GM21723 (cell line): ENCODE measurements around the gene REPS1.
"Not testable (repeated sequence)": the region's sequence is repeated elsewhere in the genome, so short reads cannot be mapped to it uniquely, and the experiment has no call there.

ENCODE experiments used
- ATAC-seq: cut with Tn5 transposase; IDR thresholded peaks from one replicate; pipeline ENCODE4 v1.9.1; 2021; ENCODE audit warnings: mild to moderate bottlenecking, moderate library complexity; ENCODE audit not compliant: unreplicated experiment

Gene REPS1, protein sequence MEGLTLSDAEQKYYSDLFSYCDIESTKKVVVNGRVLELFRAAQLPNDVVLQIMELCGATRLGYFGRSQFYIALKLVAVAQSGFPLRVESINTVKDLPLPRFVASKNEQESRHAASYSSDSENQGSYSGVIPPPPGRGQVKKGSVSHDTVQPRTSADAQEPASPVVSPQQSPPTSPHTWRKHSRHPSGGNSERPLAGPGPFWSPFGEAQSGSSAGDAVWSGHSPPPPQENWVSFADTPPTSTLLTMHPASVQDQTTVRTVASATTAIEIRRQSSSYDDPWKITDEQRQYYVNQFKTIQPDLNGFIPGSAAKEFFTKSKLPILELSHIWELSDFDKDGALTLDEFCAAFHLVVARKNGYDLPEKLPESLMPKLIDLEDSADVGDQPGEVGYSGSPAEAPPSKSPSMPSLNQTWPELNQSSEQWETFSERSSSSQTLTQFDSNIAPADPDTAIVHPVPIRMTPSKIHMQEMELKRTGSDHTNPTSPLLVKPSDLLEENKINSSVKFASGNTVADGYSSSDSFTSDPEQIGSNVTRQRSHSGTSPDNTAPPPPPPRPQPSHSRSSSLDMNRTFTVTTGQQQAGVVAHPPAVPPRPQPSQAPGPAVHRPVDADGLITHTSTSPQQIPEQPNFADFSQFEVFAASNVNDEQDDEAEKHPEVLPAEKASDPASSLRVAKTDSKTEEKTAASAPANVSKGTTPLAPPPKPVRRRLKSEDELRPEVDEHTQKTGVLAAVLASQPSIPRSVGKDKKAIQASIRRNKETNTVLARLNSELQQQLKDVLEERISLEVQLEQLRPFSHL

DNA sequence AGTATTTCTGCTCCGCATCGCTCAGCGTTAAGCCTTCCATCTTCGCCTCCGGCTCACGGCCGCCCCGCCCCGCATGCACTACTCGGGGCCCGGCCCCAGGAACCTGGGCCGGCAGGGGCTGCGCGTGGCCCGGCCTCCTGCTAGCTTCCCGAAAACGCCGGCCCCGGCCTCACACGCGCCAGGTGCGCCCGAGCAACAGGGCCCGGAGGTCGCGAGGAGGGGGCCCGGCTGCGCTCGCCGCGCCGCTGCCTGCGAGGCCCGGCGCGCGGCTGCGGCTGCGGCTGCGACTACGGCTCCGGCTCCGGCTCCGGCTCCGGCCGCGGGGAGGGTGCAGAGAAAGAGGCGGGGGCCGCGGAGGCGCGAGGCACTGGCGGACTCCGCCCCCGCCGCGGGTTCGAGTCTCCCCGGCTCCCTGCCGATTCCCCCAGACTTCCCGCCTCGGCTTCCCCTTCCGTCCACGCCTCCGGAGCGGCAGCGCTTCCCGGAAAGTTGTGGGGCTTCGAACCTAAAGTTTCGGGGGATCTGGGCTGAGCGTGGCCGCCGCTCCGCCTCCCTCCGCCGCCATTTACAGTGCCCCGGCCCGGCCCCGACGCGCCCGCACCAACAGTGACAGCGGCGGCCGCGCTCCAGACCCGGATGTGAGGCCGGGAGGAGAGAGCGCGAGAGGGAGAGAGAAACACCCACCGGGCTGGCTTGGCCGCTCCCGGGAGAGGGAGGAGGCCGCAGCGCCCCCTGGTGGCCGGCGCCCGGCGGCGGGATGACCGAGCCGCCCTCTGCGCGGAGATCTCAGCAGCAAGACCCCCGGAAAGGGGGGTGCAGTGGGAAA lies at the start of gene REPS1:
REPS1 (minus strand) TSS at position 611 of the 826 bp plus-strand sequence; CDS start at position 40, 571 bp downstream.
- ATAC-seq: peak; percentile 92

DNA sequence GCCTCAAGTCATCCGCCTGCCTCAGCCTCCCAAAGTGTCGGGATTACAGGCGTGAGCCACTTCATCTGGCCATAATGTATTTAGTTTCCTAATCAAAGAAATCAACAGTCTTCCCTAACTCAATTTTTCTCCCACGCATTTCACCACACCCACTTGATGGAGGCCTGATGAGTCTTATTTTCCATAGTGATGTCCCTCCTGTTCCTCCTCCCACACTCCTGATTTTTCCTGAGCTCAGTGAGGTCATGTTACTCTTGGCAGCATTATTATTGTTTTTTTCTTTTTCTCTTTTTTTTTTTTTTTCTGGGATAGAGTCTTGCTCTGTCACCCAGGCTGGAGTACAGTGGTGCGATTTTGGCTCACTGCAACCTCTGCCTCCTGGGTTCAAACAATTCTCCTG lies 49.4 kb upstream of the REPS1 start:
- ATAC-seq: no peak

DNA sequence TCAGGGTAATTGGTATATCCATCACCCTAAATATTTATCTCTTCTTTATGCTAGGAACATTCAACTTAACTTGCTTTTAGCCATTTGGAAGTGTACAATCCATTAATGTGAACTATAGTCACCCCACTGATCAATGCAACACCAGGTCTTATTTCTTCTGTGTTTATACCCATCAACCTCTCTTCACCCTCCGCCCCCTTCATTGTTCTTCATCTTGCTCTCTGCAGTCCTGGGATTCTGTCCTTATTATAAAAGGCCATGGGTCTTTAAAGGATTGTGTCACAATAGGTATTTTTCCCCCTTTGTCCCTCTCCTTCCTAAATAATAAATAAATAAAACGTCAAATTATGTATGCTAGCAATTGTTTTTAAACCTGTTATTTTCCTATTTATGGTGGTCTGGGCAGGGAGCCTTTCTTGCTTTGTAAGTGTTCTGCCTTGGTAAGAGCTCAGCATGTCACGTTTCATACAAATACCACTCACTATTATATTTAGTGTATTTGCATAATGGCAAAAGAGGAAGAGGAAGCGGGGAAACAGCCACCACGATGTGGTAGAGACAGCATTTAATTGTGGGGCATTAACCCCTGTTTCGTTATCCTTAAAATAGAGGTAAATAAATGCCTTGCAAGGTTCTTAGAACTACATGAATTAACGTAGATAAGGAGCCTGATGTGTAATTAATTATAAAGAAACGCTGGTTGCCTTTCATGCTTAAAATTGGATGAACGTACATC lies 42.3 kb upstream of the REPS1 start:
- peak; percentile 49 for ATAC-seq

DNA sequence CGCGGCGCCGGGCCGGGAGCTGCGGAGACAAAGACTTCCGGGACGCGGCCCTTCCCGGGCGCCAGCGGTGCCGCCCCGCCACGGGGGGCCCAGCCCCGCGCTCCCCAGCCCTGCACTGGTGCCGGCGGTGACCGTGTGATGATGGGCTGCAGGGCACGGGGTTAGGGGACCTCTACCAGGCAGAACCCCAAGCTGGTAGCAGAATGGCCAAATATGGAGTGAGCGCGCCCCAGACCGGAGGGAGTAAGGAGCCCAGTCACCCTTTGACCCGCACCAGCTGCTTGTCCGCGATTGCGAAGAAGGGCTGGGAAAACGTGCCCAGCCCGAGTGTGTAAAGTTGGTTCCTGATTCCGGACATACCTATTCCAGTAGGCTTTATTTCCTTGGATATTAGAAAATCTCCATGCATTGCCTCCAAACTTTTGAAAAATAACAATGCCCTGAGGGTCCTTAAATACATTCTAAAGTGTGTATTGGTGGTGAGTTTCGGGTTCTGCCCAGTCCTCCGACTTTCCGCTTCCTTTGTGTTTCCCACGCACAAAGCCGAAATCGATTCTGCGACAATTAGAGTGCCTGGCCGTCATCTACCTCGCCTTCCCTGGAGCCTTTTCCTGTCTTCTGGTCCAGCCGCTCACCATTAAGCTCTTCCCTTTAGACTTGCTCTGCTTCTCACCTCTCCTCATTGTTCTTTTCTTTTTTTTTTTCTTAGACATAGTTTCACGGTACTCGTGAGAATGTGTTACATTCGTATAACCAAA lies 41.6 kb upstream of the REPS1 start:
- ATAC-seq: peak; percentile 33

DNA sequence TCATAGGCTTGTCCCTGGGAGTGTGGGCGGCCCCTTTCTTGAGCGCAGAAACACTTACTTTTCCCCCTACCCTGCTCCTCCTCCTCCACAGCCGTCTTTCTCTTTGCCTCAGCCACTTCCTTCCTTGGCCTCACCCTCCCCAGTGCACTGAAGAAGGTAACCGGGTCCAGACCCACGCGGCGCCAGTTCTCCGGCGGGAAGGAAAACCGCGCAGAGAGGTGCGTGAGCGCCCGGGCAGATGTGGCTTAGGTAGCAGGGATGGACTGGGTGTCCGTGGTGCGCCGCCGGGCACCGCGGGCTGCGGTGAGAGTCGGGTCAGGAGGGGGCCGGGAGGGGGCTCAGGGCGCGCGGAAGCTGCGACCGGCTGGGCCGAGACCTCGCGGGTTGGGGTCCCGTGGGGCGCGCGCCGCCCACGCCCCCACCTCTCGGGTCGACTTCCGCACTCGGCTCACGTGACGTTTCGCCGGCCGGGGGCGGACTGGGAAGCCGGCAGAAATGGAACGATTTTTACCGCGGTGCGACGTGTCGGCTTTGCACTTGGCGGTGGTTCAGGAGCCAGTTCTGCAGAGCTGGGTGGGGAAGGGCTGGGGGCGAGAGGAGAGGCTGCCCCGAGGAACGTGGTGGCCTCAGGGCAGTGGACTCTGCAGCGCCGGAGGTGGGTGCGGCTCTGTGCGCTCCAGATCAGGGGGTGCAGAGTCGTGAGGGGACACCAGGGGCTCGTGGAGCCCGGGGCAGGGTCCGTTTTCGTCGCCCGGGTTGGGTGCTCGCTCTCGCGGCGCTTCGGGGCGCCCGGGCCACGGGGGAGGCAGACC lies 40.8 kb upstream of the REPS1 start, which contains the start of gene ABRACL:
ABRACL (plus strand) TSS at position 88 of the 812 bp plus-strand sequence. CDS start 5,416 bp downstream, outside the sequence.
- peak; percentile 62 for ATAC-seq

GRCh38 chr6:139028215-139028657 lies 40.2 kb upstream of the REPS1 start:
- ATAC-seq: peak; percentile 3

- ATAC-seq: no peak
These were observed 39.6 kb upstream of the REPS1 start for GRCh38 chr6:139027620-139028182.

DNA sequence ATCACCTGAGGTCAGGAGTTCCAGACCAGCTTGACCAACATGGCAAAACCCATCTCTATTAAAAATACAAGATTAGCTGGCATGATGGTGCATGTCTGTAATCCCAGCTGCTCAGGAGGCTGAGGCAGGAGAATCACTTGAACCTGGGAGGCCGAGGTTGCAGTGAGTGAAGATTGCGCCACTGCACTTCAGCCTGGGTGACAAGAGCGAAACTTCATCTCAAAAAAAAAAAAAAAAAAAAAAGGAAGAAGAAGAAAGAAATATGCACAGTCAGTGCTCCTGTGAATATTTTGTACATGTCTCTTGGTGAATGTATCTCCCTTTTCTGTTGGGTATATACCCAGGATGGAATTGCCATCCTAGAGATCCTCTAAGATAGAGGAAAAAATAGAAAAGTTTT lies 37.4 kb upstream of the REPS1 start:
- ATAC-seq: not testable (repeated sequence)

DNA sequence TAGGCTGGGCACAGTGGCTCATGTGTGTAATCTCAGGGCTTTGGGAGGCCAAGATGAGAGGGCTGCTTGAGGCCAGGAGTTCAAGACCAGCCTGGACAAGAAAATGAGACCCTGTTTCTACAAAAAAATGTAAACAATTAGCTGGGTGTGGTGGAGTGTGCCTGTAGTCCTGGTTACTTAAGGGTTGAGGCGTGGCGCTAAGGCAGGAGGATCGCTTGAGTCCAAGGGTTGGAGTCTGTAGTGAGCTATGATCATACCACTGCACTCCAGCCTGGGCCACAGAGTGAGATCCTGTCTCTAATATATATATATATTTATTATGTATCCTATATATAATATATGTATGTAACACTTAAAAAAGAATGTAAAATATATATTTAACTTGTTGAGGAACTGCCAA lies 32.6 kb upstream of the REPS1 start:
- ATAC-seq: no peak

DNA sequence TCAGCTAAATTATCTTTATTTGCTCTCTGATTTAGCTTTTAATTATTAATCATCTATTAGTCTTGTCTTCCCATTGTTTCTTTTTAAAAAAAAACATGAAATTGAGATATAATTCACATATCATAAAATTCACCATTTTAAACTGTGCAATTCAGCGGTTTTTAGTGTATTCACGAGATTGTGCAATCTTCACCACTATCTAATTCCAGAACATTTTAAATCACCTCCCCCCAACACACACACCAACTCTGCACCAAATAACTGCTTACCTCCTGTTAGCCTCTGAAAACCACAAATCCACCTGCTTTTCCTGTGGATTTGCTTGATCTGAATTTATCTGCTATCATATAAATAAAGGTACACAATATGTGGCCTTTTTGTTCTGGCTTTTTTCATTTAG lies 31.7 kb upstream of the REPS1 start:
- ATAC-seq: no peak

DNA sequence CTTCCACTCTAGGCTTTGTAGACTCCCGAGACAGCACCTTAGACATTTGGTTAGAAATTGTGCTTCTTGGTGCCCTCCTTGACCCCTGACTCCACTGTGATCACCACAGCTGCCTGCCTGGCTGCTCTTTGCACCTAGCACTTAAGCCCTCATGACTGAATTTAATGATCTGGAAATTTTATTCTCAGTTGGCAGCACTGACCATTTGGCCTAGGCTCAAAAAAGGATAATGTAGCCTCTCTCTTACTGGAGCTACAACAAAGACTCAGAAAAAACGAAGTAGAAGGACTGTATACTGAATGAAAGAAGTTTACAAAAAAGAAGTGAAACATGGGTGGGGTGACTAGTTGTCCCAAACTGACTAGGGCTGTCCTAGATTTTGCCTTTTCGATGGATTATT lies 29.2 kb upstream of the REPS1 start:
- no peak for ATAC-seq

- peak; percentile 87 for ATAC-seq
These were observed 28.5 kb upstream of the REPS1 start for GRCh38 chr6:139016337-139017213.

DNA sequence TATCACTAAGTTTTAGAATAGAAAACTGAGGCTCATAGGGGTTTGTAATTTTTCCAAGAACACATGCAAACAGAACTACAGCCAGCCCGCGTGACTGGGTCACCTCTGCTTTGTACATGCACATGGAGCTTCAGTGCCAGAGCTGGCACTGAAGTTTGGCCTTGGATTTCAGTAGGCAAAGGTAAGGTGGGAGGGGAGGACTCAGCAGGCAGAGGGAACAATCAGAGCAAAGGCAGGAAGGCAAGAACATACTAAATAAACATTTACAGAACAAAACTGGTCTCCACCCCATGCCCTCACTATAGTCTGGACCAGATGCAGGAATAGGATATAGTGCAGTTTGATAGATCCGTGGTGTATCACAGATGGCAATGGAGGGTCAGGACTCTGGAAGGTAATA lies 26.9 kb upstream of the REPS1 start:
- ATAC-seq: no peak

DNA sequence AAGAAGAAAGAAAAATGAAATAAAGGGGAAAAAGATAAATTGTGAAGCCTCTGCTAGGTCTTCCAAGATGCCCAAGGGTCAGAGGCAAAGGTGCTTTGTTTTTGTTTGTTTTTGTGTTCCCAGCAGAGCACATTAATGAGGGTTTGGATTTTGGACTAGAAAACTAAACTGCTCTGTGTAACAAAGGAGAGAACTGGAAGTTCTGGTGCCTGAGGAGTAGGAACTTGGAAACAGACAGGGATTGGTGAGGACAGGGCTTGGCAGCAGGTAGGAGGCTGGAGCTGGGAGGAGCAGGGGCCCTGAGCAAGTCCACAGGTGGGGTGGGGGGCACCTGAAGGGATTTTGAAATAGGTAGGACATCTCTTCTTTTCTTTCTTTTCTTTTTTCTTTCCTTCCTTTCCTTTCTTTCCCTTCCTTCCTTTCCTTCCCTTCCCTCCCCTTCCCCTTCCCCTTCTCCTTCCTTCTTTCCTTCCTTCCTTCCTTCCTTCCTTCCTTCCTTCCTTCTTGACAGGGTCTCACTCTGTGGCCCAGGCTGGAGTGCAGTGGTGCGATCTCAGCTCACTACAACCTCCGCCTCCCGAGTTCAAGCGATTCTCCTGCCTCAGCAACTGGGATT lies 25.2 kb upstream of the REPS1 start:
- no peak for ATAC-seq

DNA sequence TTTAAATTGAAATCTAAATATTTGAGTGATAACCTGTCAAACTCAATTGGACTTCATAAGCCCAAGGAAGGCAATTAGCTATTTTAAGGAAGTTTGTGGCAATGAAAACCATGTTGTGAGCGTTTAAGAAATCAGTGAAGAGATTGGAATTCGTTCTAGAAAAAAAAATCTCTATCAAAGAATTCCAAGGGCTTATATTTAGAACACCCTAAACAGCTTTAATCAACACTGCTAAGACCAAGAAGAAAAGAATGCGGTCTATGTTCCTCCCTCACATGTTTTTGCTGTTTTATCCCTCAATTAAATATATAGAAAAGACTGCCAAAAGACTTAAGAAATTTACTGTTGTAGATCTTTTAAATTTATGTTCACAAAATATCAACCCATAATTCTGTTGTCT lies 23.9 kb upstream of the REPS1 start:
- no peak for ATAC-seq

DNA sequence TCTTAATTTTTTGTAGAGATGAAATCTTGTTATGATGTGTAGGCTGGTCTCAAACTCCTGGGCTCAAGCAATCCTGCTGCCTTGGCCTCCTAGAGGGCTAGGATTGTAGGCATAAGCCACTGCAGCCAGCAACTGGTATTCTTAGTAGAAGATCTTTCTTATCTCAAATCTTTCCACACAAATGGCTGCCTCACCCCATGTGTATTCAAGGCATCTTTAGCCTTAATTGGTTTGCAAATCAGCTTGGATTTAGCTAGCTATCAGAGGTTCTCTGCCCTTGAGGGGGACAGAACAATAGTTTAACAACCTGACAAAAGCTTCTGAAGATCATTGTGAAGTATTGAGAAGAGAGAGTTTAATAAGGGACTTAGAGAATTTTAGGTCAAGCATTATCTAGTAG lies 22.6 kb upstream of the REPS1 start:
- ATAC-seq: no peak

GRCh38 chr6:139008117-139008516 lies 20.1 kb upstream of the REPS1 start:
- no peak for ATAC-seq
